Mesodermal cell (in vitro differentiated cells): ENCODE data around the gene UBL3.

Experiments
- H3K27ac ChIP-seq: 2 replicates; pipeline ENCODE4 v1.7.0; 2013; ENCODE audit warnings: mild to moderate bottlenecking, low read depth, low read length, moderate library complexity; ENCODE audit not compliant: severe bottlenecking
- H3K36me3 ChIP-seq: 2 replicates; pipeline ENCODE4 v1.7.1; 2013; ENCODE audit warnings: mild to moderate bottlenecking, low read length, moderate library complexity; ENCODE audit not compliant: control insufficient read depth, insufficient read depth
- H3K4me1 ChIP-seq: one replicate; pipeline ENCODE4 v1.7.1; 2013; ENCODE audit warnings: mild to moderate bottlenecking, low read length; ENCODE audit not compliant: insufficient read depth, control insufficient read depth, poor library complexity, severe bottlenecking
- H3K4me3 ChIP-seq: 2 replicates; pipeline ENCODE4 v1.7.0; 2013; ENCODE audit warnings: low read length, control low read depth, mild to moderate bottlenecking; ENCODE audit not compliant: insufficient read depth, poor library complexity, severe bottlenecking; ENCODE audit errors: extremely low read depth
- H3K9me3 ChIP-seq: 2 replicates; pipeline ENCODE4 v1.7.1; 2013; ENCODE audit warnings: mild to moderate bottlenecking, low read length, moderate library complexity; ENCODE audit not compliant: control insufficient read depth
- WGBS, 2 experiments: methylation state at CpG; one replicate each; pipeline ENCODE4 v1.1.5; 2013; ENCODE audit warnings: missing lambda C conversion rate in 2 of 2; ENCODE audit not compliant: insufficient coverage in 2 of 2; 5-methylcytosine and 5-hydroxymethylcytosine counted together

Gene UBL3

DNA sequence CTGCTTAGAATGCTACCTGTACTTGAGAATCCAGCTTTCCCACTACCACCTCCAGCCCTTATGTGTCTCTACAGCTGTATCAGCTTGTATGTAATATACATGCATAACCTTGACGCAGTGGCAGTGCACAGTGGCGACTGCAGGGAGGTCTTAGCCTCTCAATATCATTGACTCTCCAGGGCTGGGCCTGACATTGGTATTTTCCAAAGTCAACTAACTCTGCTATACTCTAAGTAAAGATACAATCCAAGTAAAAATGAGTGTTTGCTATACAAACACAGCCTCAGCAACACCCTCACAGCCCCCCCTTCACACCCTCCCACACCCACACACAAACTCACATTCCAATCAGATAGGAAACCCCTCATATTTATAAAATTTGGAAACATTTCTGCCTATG lies 6.7 kb upstream of the UBL3 start:
- no CpG with 5 or more reads among the region's 2 CpGs for WGBS, 2 experiments

DNA sequence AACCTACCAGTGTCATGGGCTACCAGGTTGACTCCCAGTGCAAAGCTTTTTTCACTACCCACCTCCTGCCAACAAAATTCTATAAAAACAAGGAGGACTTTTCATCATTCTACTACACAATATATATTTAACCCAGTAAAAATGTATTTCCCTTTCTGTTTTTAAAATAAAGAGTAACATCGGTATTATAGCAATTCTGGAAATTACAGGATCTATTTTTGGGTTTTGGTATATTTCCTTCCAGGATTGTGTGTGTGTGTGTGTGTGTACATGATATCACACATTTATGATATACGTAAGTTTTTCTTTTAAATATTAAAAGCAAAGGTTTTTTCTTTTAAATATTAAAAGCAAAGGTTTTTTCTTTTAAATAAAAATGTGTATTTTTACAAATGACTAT lies 6.0 kb upstream of the UBL3 start:
- no CpG with 5 or more reads among the region's 2 CpGs for WGBS, 2 experiments
- no peak overlapping the region for H3K4me3 ChIP-seq
- H3K36me3 ChIP-seq = no peaks in the 10 kb centered on the region
- H3K4me1 ChIP-seq = peaks cover 8% of the 10 kb centered on the region
- H3K27ac ChIP-seq = no peak overlapping the region
- H3K9me3 ChIP-seq = no peaks in the 10 kb centered on the region

More for the DNA sequence above, 6.7 kb upstream of the UBL3 start:
- Histone ChIP-seq H3K4me3 (no peak overlapping the region), H3K36me3 (no peaks in the 10 kb centered on the region), H3K4me1 (peaks cover 8% of the 10 kb centered on the region), H3K9me3 (no peaks in the 10 kb centered on the region), H3K27ac (no peak overlapping the region)

DNA sequence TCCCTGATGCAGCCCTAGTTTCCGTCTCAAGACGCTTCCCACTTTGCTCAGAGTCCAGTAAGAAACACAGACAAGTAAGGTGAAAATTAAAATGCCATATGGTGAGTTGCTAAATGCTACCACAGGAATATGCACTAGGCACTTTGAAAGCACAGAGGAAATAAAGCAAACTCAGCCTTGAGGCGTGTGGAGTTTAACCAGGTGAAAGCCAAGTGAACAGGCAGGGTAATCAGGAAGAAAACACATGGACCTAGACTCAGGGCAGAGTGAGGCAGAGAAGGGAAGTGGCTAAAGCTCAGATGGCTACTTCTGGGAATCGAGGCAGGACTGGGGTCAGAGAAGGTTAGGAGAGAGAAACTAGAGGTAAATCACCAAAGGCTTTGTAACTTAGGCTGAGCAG lies 5.4 kb upstream of the UBL3 start:
- H3K9me3 ChIP-seq = no peaks in the 10 kb centered on the region
- 74 to 94% methylated on average over 2 to 3 of the region's 4 CpGs for WGBS, 2 experiments
- H3K36me3 ChIP-seq = no peaks in the 10 kb centered on the region
- no peak overlapping the region for H3K4me3 ChIP-seq
- peaks cover 8% of the 10 kb centered on the region for H3K4me1 ChIP-seq
- H3K27ac ChIP-seq = peak overlapping the region; percentile 6

DNA sequence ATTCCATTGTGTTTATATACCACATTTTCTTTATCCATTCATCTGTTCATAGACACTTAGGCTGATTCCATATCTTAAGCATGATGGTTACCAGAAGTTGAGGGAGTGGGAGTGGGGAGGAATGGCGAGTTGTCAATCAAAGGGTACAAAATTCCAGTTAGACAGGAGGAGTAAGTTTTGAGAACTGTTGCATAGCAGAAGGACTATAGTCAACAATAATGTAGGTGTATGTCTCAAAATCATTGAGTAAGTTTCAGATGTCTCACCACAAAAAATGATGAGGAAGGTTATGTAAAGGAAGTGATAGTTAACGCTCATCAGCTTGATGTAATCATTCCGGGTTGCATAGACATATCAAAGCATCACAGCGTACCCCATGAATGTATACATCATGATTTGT lies 4.6 kb upstream of the UBL3 start:
- Histone ChIP-seq H3K36me3 (no peaks in the 10 kb centered on the region), H3K27ac (no peak overlapping the region), H3K9me3 (no peaks in the 10 kb centered on the region), H3K4me1 (peaks cover 8% of the 10 kb centered on the region), H3K4me3 (no peak overlapping the region)
- WGBS, 2 experiments = 86 to 100% methylated on average over 1 of the region's 4 CpGs

DNA sequence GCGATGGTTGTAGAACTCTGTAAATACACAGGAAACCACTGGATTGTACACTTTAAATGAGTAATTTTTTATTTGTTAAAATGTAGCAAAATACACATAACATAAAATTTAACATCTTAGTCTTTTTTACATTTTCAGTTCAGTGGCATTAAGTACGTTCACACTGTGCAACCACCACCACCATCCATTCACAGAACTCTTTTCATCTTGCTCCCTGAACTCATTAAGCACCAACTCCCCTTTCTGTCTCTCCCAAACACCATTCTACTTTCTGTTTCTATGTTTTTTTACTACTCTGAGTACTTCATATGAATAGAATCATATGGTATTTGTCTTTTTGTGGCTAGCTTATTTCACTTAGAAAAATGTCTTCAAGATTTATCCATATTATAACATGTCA lies 2.7 kb upstream of the UBL3 start:
- H3K4me3 ChIP-seq = no peak overlapping the region
- no peaks in the 10 kb centered on the region for H3K9me3 ChIP-seq
- 82 to 100% methylated on average over 1 of the region's 2 CpGs for WGBS, 2 experiments
- no peaks in the 10 kb centered on the region for H3K36me3 ChIP-seq
- peaks cover 4% of the 10 kb centered on the region for H3K4me1 ChIP-seq
- H3K27ac ChIP-seq = no peak overlapping the region

DNA sequence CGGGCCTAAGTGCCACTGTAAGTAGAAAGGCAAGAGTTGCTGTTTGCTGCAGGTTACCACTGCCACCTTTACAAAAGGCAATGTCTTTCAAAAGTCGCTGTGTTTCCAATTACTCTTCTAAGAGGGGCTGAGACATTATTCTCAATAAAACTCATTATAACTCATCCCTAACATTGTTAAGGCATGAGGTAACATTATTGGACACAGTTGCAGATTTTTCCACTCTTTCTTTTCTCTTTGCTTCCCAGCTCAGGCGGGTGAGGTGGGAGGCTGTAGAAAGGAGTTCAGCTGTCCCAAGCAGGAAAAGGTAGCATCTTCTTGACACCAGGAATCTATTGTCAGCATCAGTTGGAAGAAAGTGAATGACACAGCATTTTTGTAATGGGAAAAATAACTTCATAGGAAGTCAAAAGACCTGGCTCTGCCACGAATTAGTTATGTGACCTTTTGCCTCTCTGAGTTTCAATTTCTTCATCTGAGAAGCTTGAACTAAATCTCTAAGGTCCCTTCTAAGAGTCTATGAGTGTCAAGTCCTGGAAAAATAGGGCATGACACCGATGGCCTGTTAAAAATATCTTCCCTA lies 2.1 kb upstream of the UBL3 start:
- Histone ChIP-seq H3K4me1 (peaks cover 4% of the 10 kb centered on the region), H3K9me3 (no peaks in the 10 kb centered on the region), H3K27ac (no peak overlapping the region), H3K36me3 (no peaks in the 10 kb centered on the region), H3K4me3 (no peak overlapping the region)
- 75 to 100% methylated on average over 1 to 2 of the region's 5 CpGs for WGBS, 2 experiments

DNA sequence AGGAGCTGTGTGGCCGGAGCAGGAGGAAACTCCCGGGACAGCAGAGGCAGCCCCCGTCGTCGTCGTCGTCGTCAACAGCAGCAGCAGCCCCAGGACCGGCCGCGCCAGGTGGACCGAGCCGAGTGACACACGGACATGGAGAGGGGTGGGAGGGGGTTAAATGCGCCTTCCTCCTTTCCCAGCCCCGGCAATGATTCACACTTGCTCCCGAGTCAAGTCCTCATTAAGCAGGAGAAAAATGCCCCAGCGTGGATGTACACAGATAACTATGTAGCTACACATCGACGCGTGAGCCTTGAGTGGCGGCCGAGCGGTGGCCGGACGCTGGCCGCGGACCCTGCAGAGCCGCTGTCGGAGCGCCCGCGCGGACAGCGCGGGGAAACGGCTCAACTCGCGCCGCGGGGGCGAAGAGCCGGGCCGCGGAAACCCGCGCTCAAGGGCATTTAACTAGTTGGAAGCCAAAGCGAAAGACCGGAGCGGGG lies 645 bp downstream of the UBL3 start:
- Histone ChIP-seq H3K9me3 (no peaks in the 10 kb centered on the region), H3K27ac (peak overlapping the region; percentile 96), H3K4me3 (peak overlapping the region; percentile 91), H3K36me3 (no peaks in the 10 kb centered on the region), H3K4me1 (peaks cover 6% of the 10 kb centered on the region)
- WGBS, 2 experiments = 0% methylated on average over 31 to 43 of the region's 50 CpGs

DNA sequence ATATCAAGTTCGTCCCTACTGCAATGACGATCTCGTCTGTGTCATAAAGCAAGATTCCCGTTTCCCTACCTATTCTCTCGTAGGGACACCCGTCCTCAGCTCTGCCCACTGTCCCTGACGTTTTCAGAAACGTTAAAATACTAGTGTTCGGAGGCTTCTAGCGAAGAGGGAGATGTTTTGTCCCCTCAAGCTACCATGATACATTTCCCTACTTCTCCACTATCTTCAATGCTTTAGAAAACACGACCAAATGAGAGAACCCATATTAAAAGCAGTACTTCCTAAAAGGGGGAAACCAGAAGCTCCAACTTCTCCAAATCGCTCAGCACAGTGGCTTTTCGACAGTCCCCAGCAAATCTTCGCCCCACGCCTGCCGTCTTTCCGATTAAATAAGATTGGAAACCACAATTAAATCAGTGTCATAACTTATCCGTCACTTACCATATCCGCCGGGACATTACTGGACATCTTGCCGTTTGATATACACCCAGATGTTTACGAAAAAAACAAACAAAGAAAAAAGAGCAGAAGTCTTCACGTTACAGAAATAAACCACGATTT lies 1.3 kb downstream of the UBL3 start:
- Histone ChIP-seq H3K27ac (peak overlapping the region; percentile 96), H3K36me3 (no peaks in the 10 kb centered on the region), H3K4me3 (peak overlapping the region; percentile 91), H3K9me3 (no peaks in the 10 kb centered on the region), H3K4me1 (peaks cover 6% of the 10 kb centered on the region)
- WGBS, 2 experiments = 0 to 1% methylated on average over 17 to 21 of the region's 24 CpGs

DNA sequence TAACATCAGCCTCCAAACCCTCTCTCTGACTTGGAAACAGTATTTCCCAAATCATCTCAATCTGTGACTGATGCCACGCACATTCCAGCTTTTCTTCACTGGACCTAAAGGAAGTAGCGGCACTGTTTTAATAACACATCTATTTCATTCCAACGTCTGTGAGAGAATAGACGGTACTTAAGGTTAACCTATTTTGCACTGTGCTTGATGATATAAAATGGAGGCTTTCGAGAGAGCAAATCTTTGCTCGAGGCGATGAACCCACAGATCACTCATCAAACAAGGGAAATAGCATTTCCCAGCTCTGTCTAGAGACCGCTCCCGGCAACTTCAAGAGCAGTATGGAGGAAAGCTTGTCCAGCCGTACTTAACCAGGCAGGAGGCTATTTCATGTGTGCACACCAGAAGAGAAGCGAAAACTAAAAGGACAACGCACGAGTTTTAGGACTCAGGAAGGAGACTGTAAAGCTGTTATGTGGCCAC lies 2.9 kb downstream of the UBL3 start:
- Histone ChIP-seq H3K4me1 (peaks cover 6% of the 10 kb centered on the region), H3K4me3 (peak overlapping the region; percentile 91), H3K36me3 (no peaks in the 10 kb centered on the region), H3K9me3 (no peaks in the 10 kb centered on the region), H3K27ac (peak overlapping the region; percentile 78)
- 32 to 47% methylated on average over 6 to 10 of the region's 13 CpGs for WGBS, 2 experiments

DNA sequence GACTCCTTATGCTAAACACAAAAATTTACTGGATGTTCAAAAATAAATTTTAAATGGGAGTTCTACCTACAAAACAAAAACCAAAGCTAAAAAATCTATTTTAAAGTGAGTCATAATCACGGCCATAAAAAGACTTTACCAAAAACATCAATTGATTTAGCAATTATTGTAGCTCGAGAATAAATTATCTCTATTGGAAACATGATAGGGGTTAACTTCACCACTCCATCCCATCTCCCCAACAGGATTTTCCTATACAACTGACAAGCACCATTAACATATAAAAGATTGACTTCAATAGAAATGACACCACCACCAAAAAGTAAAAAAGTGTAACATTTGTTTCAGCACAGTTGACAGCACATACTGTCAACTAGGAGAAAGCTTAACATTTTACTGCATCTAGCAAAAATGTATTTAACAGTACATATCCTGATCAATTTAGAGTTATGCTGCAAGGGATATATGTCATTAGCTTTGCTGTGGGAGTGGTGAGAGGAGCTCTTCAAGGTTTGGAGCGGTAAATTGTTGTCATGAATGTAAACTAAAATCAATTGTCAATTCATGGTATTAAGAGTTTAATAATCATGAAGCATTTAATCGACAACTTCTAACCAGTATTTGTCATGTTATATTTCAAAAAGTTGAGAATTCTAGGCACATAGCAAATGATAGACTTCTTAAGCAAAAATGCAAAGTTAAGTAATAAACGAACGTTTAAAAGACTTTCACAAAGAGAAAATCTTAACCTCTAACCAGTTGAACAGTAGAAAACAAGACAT lies 3.8 kb downstream of the UBL3 start:
- WGBS, 2 experiments = 71% methylated on average over 2 of the region's 6 CpGs; no CpG with 5 or more reads in 1 of the 2 experiments
- Histone ChIP-seq H3K9me3 (no peaks in the 10 kb centered on the region), H3K4me1 (peaks cover 9% of the 10 kb centered on the region), H3K27ac (no peak overlapping the region), H3K36me3 (no peaks in the 10 kb centered on the region), H3K4me3 (peak overlapping the region; percentile 91)
